ENCODE results near the gene AADAC.
"Not testable (repeated sequence)": the region's sequence is repeated elsewhere in the genome, so short reads cannot be mapped to it uniquely, and the experiment has no call there.

The AADAC gene

GRCh38 chr3:151813799-151814198 lies at the start of gene AADAC:
Gene AADAC, plus strand, starts transcription at chr3:151814116. Its CDS starts 47 bp downstream, at chr3:151814163.
- no peak for DNase-seq

- DNase-seq: not testable (repeated sequence)
Measured at GRCh38 chr3:151764699-151765098, 49.2 kb upstream of the AADAC start.

- no peak for DNase-seq
Measured at GRCh38 chr3:151765685-151766084, 48.2 kb upstream of the AADAC start.

GRCh38 chr3:151766454-151766853 lies 47.5 kb upstream of the AADAC start:
- no peak for DNase-seq

- no peak for DNase-seq
Measured at GRCh38 chr3:151768393-151768930, 45.5 kb upstream of the AADAC start.

GRCh38 chr3:151769175-151769574 lies 44.7 kb upstream of the AADAC start:
- DNase-seq: no peak

- DNase-seq: no peak
Measured at GRCh38 chr3:151770956-151771355, 43.0 kb upstream of the AADAC start.

- no peak for DNase-seq
Measured at GRCh38 chr3:151772825-151773480, 41.0 kb upstream of the AADAC start.

- no peak for DNase-seq
Measured at GRCh38 chr3:151774235-151774634, 39.7 kb upstream of the AADAC start.

GRCh38 chr3:151774910-151775309 lies 39.0 kb upstream of the AADAC start:
- no peak for DNase-seq

- DNase-seq: no peak
Measured at GRCh38 chr3:151775314-151776258, 38.3 kb upstream of the AADAC start.

GRCh38 chr3:151776259-151776740 lies 37.6 kb upstream of the AADAC start:
- DNase-seq: no peak

GRCh38 chr3:151777880-151778279 lies 36.0 kb upstream of the AADAC start:
- DNase-seq: no peak

GRCh38 chr3:151787626-151788025 lies 26.3 kb upstream of the AADAC start:
- DNase-seq: no peak

- no peak for DNase-seq
Measured at GRCh38 chr3:151788401-151788800, 25.5 kb upstream of the AADAC start.

- no peak for DNase-seq
Measured at GRCh38 chr3:151789853-151790463, 24.0 kb upstream of the AADAC start.

GRCh38 chr3:151790763-151791162 lies 23.2 kb upstream of the AADAC start:
- not testable (repeated sequence) for DNase-seq

GRCh38 chr3:151792411-151792810 lies 21.5 kb upstream of the AADAC start:
- DNase-seq: no peak

GRCh38 chr3:151793636-151794035 lies 20.3 kb upstream of the AADAC start:
- no peak for DNase-seq

GRCh38 chr3:151794080-151794479 lies 19.8 kb upstream of the AADAC start:
- no peak for DNase-seq

GRCh38 chr3:151795276-151795675 lies 18.6 kb upstream of the AADAC start:
- DNase-seq: no peak

GRCh38 chr3:151796105-151796680 lies 17.7 kb upstream of the AADAC start:
- no peak for DNase-seq

- DNase-seq: no peak
Measured at GRCh38 chr3:151798466-151798865, 15.4 kb upstream of the AADAC start.
